OCI-LY3 (cell line): ENCODE results near the gene PDGFRA.

Experiments
- EZH2phosphoT487 ChIP-seq: fragments of 200-600 bp; shearing (Covaris generic); IDR thresholded peaks from 2 replicates; pipeline ENCODE4 v1.6.1; 2018; ENCODE audit warnings: antibody characterized with exemption, mixed run types, low read depth
- TF ChIP-seq, protein P1 (sequence below): fragments of 200-600, 300-600 bp; sonication (generic); IDR thresholded peaks from 2 replicates; pipeline ENCODE4 v1.5.1; 2014; ENCODE audit warnings: antibody characterized with exemption, low read length, low read depth

GRCh38 chr4:54185866-54186265 is 43.2 kb upstream of the PDGFRA start:
- TF ChIP-seq, protein P1, sequence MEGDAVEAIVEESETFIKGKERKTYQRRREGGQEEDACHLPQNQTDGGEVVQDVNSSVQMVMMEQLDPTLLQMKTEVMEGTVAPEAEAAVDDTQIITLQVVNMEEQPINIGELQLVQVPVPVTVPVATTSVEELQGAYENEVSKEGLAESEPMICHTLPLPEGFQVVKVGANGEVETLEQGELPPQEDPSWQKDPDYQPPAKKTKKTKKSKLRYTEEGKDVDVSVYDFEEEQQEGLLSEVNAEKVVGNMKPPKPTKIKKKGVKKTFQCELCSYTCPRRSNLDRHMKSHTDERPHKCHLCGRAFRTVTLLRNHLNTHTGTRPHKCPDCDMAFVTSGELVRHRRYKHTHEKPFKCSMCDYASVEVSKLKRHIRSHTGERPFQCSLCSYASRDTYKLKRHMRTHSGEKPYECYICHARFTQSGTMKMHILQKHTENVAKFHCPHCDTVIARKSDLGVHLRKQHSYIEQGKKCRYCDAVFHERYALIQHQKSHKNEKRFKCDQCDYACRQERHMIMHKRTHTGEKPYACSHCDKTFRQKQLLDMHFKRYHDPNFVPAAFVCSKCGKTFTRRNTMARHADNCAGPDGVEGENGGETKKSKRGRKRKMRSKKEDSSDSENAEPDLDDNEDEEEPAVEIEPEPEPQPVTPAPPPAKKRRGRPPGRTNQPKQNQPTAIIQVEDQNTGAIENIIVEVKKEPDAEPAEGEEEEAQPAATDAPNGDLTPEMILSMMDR, result no peak
- no peak for TF ChIP-seq EZH2phosphoT487
